ENCODE measurements around the gene MYL3.

GRCh38 chr3:46845397-46845859, 17.8 kb downstream of the MYL3 start:
- TF ChIP-seq CTCF (IDR thresholded peaks at IDR 0.05) (no peak), ZFX (IDR thresholded peaks at IDR 0.05; ENCODE audit: borderline replicate concordance) (no peak)

Data from 22Rv1 (cell line).